Activated CD4-positive, CD25-positive, alpha-beta regulatory T cell treated with anti-CD3 and anti-CD28 coated beads, Interleukin-2, amount 50 U/mL, for 16 hours (primary cell): ENCODE data around the gene SPECC1.
"Not testable (repeated sequence)": the region's sequence is repeated elsewhere in the genome, so short reads cannot be mapped to it uniquely, and the experiment has no call there.

Source experiments
- DNase-seq: peaks from one replicate; pipeline ENCODE4 v3.0.0-alpha.2; 2020; ENCODE audit warnings: low read depth, low spot score

Gene SPECC1

GRCh38 chr17:20307326-20307910 lies 298.3 kb downstream of the SPECC1 start:
- DNase-seq = no peak

DNA sequence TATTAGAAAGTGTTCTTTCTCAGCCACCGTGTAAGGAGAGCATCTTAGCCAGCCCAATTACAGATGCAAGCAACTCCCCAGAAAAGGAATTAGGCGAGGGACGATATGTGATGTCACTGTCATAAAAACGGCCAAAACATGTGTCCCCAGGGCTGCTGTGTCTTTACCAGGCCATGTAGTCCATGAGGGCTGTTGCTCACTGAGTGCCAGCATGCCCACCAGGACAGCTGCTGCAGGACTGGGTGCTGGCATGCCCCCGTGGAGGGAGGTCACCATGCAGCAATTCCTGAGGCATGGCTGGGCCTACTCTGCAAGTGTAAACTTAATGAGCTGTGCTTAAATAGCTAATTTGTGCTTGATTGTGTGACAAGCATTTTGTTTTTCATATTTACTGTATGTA lies 301.3 kb downstream of the SPECC1 start:
- no peak for DNase-seq

- no peak for DNase-seq
These were observed 304.1 kb downstream of the SPECC1 start for GRCh38 chr17:20313306-20313705.

- DNase-seq = no peak
These were observed 304.7 kb downstream of the SPECC1 start for GRCh38 chr17:20313891-20314290.

DNA sequence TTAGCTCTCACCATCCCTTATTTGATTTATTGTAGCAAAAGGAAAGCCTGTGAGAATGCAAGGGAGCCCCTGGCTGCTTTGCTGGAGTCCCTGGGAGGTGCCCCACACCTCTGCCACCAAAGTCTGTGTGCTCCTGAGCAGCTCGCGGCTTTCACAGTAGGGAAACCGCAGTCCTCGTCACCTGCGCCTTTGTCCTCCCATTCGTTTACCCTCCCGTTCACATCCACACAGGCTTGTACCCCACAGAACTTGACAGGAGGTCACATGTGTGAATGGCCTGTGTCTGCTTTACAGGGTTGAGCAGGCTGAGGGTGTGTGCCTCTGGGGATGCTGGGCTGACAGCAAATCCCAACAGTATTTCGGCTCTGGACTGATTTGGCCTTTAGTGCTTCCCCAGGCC lies 305.7 kb downstream of the SPECC1 start:
- DNase-seq = no peak

- DNase-seq = no peak
These were observed 306.2 kb downstream of the SPECC1 start for GRCh38 chr17:20315311-20315710.

- DNase-seq = no peak
These were observed 306.7 kb downstream of the SPECC1 start for GRCh38 chr17:20315821-20316220.

DNA sequence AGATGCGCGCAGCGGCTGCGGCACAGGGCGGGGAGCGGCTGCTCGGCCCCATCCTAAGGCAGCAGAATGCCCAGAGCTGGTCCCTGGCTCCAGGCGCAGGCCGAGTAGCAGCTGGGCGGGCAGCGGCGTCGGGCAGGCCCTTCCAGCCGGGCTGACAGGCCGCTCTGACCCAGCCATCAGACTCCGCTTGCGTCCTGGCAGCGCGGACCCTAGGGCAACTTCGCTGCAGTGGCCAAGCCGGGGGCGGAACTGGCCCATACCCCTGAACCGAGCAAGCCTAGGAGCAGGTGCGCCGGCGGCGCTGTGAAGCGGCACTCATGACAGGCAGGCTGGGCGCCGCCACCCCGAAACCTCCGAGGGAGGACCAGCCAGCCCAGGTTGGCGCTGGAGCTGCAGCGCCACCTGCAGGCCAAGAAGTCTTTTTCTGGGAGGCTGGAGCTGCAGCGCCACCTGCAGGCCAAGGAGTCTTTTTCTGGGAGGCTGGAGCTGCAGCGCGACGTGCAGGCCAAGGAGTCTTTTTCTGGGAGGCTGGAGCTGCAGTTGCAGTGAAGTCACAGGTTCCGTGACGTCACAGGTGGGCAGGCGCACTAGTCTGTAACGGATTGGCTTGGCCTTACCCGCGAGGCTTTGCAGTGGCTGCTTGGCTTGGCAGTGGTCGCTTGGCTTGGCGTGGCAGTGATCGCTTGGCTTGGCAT lies 311.5 kb downstream of the SPECC1 start:
- DNase-seq = peak; percentile 63

DNA sequence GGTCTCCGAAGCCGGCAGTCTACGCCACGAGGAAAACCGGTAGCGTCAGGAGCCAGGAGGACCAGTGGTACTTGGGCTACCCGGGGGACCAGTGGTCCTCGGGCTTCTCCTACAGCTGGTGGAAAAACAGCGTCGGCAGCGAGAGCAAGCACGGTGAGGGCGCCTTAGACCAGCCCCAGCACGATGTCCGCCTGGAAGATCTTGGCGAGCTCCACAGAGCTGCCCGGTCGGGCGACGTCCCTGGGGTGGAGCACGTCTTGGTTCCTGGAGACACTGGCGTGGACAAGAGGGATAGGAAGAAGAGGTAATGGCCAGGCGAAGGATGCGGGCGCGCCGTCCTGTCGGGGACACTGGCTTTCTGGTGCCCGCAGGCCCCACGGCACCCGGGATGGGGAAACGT lies 312.2 kb downstream of the SPECC1 start:
- not testable (repeated sequence) for DNase-seq

DNA sequence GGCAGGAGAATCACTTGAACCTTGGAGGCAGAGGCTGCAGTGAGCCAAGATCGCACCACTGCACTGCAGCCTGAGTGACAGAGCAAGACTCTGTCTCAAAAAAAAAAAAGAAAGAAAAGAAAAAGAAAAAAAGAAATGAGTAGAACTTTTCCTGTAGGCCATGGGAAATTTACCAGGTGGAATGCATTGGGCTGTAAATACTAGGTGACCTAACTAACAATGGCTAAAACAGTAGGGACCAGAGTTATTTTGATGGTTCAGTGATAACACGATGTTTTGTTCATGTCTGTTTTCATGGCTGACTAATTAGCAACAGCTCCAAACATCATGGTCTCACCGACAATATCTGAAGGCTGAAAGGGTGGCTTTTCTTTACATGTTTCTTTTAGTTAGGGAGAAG lies 318.6 kb downstream of the SPECC1 start:
- not testable (repeated sequence) for DNase-seq

GRCh38 chr17:20351405-20351804 lies 342.2 kb downstream of the SPECC1 start:
- DNase-seq = not testable (repeated sequence)

- not testable (repeated sequence) for DNase-seq
These were observed 343.4 kb downstream of the SPECC1 start for GRCh38 chr17:20352567-20352966.

DNA sequence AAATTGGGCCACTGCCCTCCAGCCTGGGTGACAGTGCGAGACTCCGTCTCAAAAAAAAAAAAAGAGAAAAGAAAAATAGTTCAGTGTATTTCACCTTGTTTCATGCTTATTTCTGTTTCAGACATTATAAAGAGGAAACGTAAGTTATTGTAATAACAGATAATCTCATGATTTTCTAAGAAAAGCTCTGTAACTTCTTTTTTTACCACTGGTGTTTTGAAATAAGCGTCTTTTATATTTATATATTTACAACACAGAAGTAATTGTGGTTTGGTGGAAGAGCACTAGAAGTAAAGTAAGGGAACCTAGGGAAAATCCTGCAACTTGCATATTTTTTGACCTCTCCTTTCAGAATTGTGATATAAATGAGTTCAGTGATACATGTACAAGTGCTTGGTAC lies 354.7 kb downstream of the SPECC1 start:
- not testable (repeated sequence) for DNase-seq
